Transverse colon (tissue), 4 donors: ENCODE data around the gene DDX51.

Experiments
- POLR2AphosphoS5 ChIP-seq, 3 donors: sonication (generic); formaldehyde crosslinking; IDR thresholded peaks; one replicate each; pipeline ENCODE4 v1.6.1; 2016; ENCODE audit warnings: antibody characterized with exemption in 3 of 3
- TF ChIP-seq, protein P1 (sequence below), 5 experiments: fragments of 200-600 bp in 3 of 5; fragments of 450-650 bp in 2 of 5; sonication (generic) in 3 of 5; IDR thresholded peaks; 1 replicate in 2 of 5; 2 replicates in 3 of 5; pipeline ENCODE4 v1.5.1; 2016 to 2017; ENCODE audit warnings: antibody characterized with exemption in 5 of 5, inconsistent platforms in 3 of 5, mild to moderate bottlenecking in 2 of 5, moderate library complexity in 1 of 5

DNA sequence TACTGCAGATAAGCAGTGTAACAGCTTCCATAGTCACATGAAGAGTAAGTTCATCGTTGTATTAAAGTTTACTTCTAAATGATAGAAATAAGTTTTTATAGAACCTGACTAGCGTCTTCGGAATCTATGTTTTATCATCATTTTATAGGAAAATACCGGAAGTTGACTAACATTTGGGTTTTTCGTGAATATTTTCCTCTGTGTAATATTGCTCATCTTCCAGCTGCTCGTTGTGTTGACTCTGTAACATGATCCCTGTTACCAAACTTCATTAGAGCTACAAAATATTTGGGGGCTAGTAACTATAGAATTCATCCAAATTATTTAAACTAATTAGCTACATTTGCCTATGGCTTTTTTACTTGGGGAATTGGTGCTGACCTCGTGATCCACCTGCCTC lies 37.2 kb downstream of the DDX51 start:
- no peak for TF ChIP-seq POLR2AphosphoS5 (IDR thresholded peaks at IDR 0.05)
- TF ChIP-seq, protein P1, sequence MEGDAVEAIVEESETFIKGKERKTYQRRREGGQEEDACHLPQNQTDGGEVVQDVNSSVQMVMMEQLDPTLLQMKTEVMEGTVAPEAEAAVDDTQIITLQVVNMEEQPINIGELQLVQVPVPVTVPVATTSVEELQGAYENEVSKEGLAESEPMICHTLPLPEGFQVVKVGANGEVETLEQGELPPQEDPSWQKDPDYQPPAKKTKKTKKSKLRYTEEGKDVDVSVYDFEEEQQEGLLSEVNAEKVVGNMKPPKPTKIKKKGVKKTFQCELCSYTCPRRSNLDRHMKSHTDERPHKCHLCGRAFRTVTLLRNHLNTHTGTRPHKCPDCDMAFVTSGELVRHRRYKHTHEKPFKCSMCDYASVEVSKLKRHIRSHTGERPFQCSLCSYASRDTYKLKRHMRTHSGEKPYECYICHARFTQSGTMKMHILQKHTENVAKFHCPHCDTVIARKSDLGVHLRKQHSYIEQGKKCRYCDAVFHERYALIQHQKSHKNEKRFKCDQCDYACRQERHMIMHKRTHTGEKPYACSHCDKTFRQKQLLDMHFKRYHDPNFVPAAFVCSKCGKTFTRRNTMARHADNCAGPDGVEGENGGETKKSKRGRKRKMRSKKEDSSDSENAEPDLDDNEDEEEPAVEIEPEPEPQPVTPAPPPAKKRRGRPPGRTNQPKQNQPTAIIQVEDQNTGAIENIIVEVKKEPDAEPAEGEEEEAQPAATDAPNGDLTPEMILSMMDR (IDR thresholded peaks at IDR 0.05), result no peak
